Activated CD4-positive, alpha-beta T cell treated with anti-CD3 and anti-CD28 coated beads, Interleukin-2, amount 50 U/mL, for 24 hours (primary cell): ENCODE measurements around the gene FOXP1.

ENCODE experiments used
- DNase-seq, 2 donors: peaks; one replicate each; pipeline ENCODE4 v3.0.0-alpha.2; 2020; ENCODE audit warnings: low read depth in 1 of 2, low spot score in 1 of 2

The FOXP1 gene

GRCh38 chr3:71402911-71403310, 180.6 kb downstream of the FOXP1 start:
- DNase-seq: no peak

- DNase-seq: no peak
Observed at GRCh38 chr3:71402280-71402679, 181.2 kb downstream of the FOXP1 start.

GRCh38 chr3:71401695-71402231, 181.8 kb downstream of the FOXP1 start:
- no peak for DNase-seq

GRCh38 chr3:71400986-71401451, 182.5 kb downstream of the FOXP1 start:
- no peak for DNase-seq

- no peak for DNase-seq
Observed at GRCh38 chr3:71399478-71399877, 184.1 kb downstream of the FOXP1 start.

GRCh38 chr3:71398157-71398836, 185.2 kb downstream of the FOXP1 start:
- no peak for DNase-seq

GRCh38 chr3:71397726-71398125, 185.8 kb downstream of the FOXP1 start:
- DNase-seq: no peak

- no peak for DNase-seq
Observed at GRCh38 chr3:71397046-71397445, 186.5 kb downstream of the FOXP1 start.

GRCh38 chr3:71395927-71396695, 187.4 kb downstream of the FOXP1 start:
- DNase-seq: no peak

GRCh38 chr3:71395470-71395869, 188.1 kb downstream of the FOXP1 start:
- DNase-seq: no peak

GRCh38 chr3:71393745-71394144, 189.8 kb downstream of the FOXP1 start:
- DNase-seq: no peak

- no peak for DNase-seq
Observed at GRCh38 chr3:71393093-71393492, 190.4 kb downstream of the FOXP1 start.

- DNase-seq: no peak
Observed at GRCh38 chr3:71392251-71392650, 191.3 kb downstream of the FOXP1 start.

GRCh38 chr3:71391361-71391760, 192.2 kb downstream of the FOXP1 start:
- no peak for DNase-seq

GRCh38 chr3:71389911-71390573, 193.5 kb downstream of the FOXP1 start:
- DNase-seq: peak in 1 of 2 donors; percentile 28

GRCh38 chr3:71389191-71389590, 194.3 kb downstream of the FOXP1 start:
- no peak for DNase-seq

GRCh38 chr3:71388535-71389120, 194.9 kb downstream of the FOXP1 start:
- DNase-seq: no peak

- no peak for DNase-seq
Observed at GRCh38 chr3:71387586-71387985, 195.9 kb downstream of the FOXP1 start.

GRCh38 chr3:71384837-71385716, 198.5 kb downstream of the FOXP1 start:
- no peak for DNase-seq

GRCh38 chr3:71384388-71384787, 199.1 kb downstream of the FOXP1 start:
- DNase-seq: no peak
